EL (cell line): ENCODE measurements around the gene INO80D.
"Not testable (repeated sequence)": the region's sequence is repeated elsewhere in the genome, so short reads cannot be mapped to it uniquely, and the experiment has no call there.

ENCODE experiments used
- DNase-seq: peaks from one replicate; pipeline ENCODE4 v3.0.0-alpha.2; 2016

The INO80D gene

GRCh38 chr2:206085742-206086445 is at the start of gene INO80D:
INO80D (minus strand) TSS chr2:206086174; CDS start chr2:206063016, 23,158 bp downstream.
- DNase-seq, result peak; percentile 82

- DNase-seq, result peak; percentile 10
These were observed 41.7 kb upstream of the INO80D start for GRCh38 chr2:206127656-206128055.

- DNase-seq, result no peak
These were observed 39.9 kb upstream of the INO80D start for GRCh38 chr2:206125901-206126300.

- DNase-seq, result not testable (repeated sequence)
These were observed 36.6 kb upstream of the INO80D start for GRCh38 chr2:206122569-206122968.

GRCh38 chr2:206116278-206116677 is 30.3 kb upstream of the INO80D start:
- no peak for DNase-seq

- no peak for DNase-seq
These were observed 29.1 kb upstream of the INO80D start for GRCh38 chr2:206115026-206115578.

- DNase-seq, result peak; percentile 8
These were observed 27.0 kb upstream of the INO80D start for GRCh38 chr2:206112846-206113547.

GRCh38 chr2:206112108-206112507 is 26.1 kb upstream of the INO80D start:
- no peak for DNase-seq

- DNase-seq, result no peak
These were observed 22.7 kb upstream of the INO80D start for GRCh38 chr2:206108713-206109112.

GRCh38 chr2:206105541-206105940 is 19.6 kb upstream of the INO80D start:
- no peak for DNase-seq

- no peak for DNase-seq
These were observed 19.1 kb upstream of the INO80D start for GRCh38 chr2:206105038-206105437.

- DNase-seq, result not testable (repeated sequence)
These were observed 12.9 kb upstream of the INO80D start for GRCh38 chr2:206098872-206099271.

- no peak for DNase-seq
These were observed 12.5 kb upstream of the INO80D start for GRCh38 chr2:206098471-206098870.

GRCh38 chr2:206096876-206097275 is 10.9 kb upstream of the INO80D start:
- no peak for DNase-seq

GRCh38 chr2:206095536-206096332 is 9.8 kb upstream of the INO80D start:
- DNase-seq, result no peak

- no peak for DNase-seq
These were observed 6.3 kb upstream of the INO80D start for GRCh38 chr2:206092297-206092696.

GRCh38 chr2:206088248-206088647 is 2.3 kb upstream of the INO80D start:
- DNase-seq, result no peak

GRCh38 chr2:206086716-206087350 is 859 bp upstream of the INO80D start:
- DNase-seq, result peak; percentile 17

- DNase-seq, result peak; percentile 34
These were observed 868 bp downstream of the INO80D start for GRCh38 chr2:206084870-206085741.

GRCh38 chr2:206084439-206084869 is 1.5 kb downstream of the INO80D start:
- peak; percentile 90 for DNase-seq

- no peak for DNase-seq
These were observed 2.2 kb downstream of the INO80D start for GRCh38 chr2:206083602-206084438.
